ENCODE results near the gene HMGCS2. TPM values are rescaled to one million over a fixed set of nuclear protein-coding genes. Genes with fewer than 3 reads are reported as not detected.

The HMGCS2 gene
- polyA plus RNA-seq, 1 of the 3 experiments (the other 2 are of a cell fraction), result not detected

DNA sequence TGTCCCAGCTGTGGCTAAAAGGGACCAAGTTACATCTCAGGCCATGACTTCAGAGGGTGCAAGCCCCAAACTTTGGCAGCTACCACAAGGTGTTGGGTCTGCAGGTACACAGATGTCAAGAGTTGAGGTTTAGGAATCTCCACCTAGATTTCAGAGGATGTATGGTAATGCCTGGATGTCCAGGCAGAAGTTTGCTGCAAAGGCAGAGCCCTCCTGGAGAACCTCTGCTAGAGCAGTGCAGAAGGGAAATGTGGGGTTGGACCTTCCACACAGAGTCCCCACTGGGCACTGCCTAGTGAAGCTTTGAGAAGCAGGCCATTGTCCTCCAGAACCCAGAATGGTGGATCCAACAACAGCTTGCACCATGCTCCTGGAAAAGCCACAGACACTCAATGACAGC, 67.0 kb downstream of the HMGCS2 start (continued):
- no peak for TF ChIP-seq TAF1 (IDR thresholded peaks at IDR 0.05; ENCODE audit: borderline replicate concordance, low read depth, low read length)
- TF ChIP-seq CTCF (IDR thresholded peaks at IDR 0.05), result no peak
- TF ChIP-seq USF2 (IDR thresholded peaks at IDR 0.05; ENCODE audit: borderline replicate concordance, low read depth, low read length), result no peak
- TF ChIP-seq MXI1 (IDR thresholded peaks at IDR 0.05; ENCODE audit: low read depth, low read length), result no peak
- no peak for TF ChIP-seq SIN3A (IDR thresholded peaks at IDR 0.05; ENCODE audit: borderline replicate concordance, low read depth, low read length)
- TF ChIP-seq NFIC (IDR thresholded peaks at IDR 0.05; ENCODE audit: borderline replicate concordance), result no peak
- no peak for TF ChIP-seq FOXJ3 (CRISPR knock-in tag; IDR thresholded peaks at IDR 0.05)

DNA sequence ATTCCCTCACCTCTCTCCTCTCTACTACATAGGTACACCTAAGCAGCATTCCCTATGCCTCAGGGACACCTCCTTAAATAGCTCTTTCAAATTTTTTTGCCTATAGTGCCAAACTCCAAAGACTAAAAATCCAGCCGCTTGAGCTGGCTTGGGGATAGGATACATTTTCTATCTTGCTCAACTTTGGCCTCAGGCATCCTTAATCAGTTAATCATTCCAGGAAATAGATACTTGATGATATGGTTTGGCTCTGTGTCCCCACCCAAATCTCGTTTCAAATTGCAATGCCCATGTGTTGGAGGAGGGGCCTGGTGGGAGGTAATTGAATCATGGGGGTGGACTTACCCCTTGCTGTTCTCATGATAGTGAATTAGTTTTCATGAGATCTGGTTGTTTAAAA, 68.4 kb downstream of the HMGCS2 start:
- H3K27me3 ChIP-seq (ENCODE audit: insufficient read depth), result no peaks in the 10 kb centered on the region; the same call in 1 of the 2 replicates
- no peak overlapping the region for H3K27ac ChIP-seq (ENCODE audit: low read depth in 2 of 2, low read length in 1 of 2)
- H3K36me3 ChIP-seq (replicated peaks in 1 of 2; ENCODE audit: control insufficient read depth in 1 of 2, insufficient read depth in 2 of 2, low read length in 1 of 2), result no peaks in the 10 kb centered on the region
- no peak overlapping the region for H3K4me2 ChIP-seq
- no peaks in the 10 kb centered on the region for H3K9me2 ChIP-seq
- TF ChIP-seq CTCF (IDR thresholded peaks at IDR 0.05) (no peak), RCOR1 (IDR thresholded peaks at IDR 0.05; ENCODE audit: low read length) (no peak), GATA2 (CRISPR knock-in tag; IDR thresholded peaks at IDR 0.05) (no peak), USF2 (IDR thresholded peaks at IDR 0.05; ENCODE audit: borderline replicate concordance, low read depth, low read length) (no peak), RXRA (IDR thresholded peaks at IDR 0.05; ENCODE audit: borderline replicate concordance, low read depth) (no peak), EP300 (IDR thresholded peaks at IDR 0.05; ENCODE audit: borderline replicate concordance in 1 of 2, low read depth in 1 of 2, low read length in 1 of 2) (no peak), CHD2 (IDR thresholded peaks at IDR 0.05; ENCODE audit: low read length, partially characterized antibody) (no peak), MXI1 (IDR thresholded peaks at IDR 0.05; ENCODE audit: low read depth, low read length) (no peak), JUND (IDR thresholded peaks at IDR 0.05) (no peak), IRF3 (IDR thresholded peaks at IDR 0.05; ENCODE audit: low read depth, low read length) (no peak), TEAD4 (IDR thresholded peaks at IDR 0.05; ENCODE audit: borderline replicate concordance, insufficient read depth) (no peak), FOXM1 (IDR thresholded peaks at IDR 0.05; ENCODE audit: low read depth) (no peak), YY1 (IDR thresholded peaks at IDR 0.05; ENCODE audit: low read depth) (no peak)
- ChIA-PET POLR2A (no interaction called here), CTCF (interaction anchor here (1.0 kb wide), 1 partner anchor 24 kb away, joined by 3 read pairs; no protein-coding TSS in a partner anchor)
- H3K9ac ChIP-seq, result no peak overlapping the region
- WGBS (ENCODE audit: low lambda C conversion rate), result 3% methylated on average over 2 of the region's 2 CpGs
- no peaks in the 10 kb centered on the region for H3F3A ChIP-seq (replicated peaks; ENCODE audit: insufficient read depth)
- DNase-seq, result no peak
- no peaks in the 10 kb centered on the region for H4K20me1 ChIP-seq (ENCODE audit: insufficient read depth)
- no peak overlapping the region for H3K4me3 ChIP-seq (ENCODE audit: low read depth in 2 of 2, low read length in 1 of 2)
- no peaks in the 10 kb centered on the region for H3K9me3 ChIP-seq
- H3K4me1 ChIP-seq (ENCODE audit: control insufficient read depth in 1 of 2, insufficient read depth in 2 of 2, low read depth in 1 of 2, low read length in 1 of 2), result peaks cover 0 to 3% of the 10 kb centered on the region in 2 experiments; a peak in 1 of 4 replicates
- no peak overlapping the region for H2AFZ ChIP-seq (ENCODE audit: low read depth)
- no peaks in the 10 kb centered on the region for H3K79me2 ChIP-seq (ENCODE audit: insufficient read depth)

Measured in SK-N-SH (cell line).